ENCODE results near the gene C2CD4D. TPM values are rescaled to one million over a fixed set of nuclear protein-coding genes. Genes with fewer than 3 reads are reported as not detected.

Gene C2CD4D
- total RNA-seq, 1 donor from 2014 or later: not detected

GRCh38 chr1:151790940-151791651 is 48.5 kb downstream of the C2CD4D start:
- POLR2A ChIA-PET: interaction anchor here (0.6 to 2.4 kb wide), 6 partner anchors 28 to 851 kb away, joined by 3 to 33 read pairs (median 4); partner anchors contain the start of genes MRPL9, PSMD4 and SNX27
- peak overlapping the region; percentile 91 for H3K27ac Mint-ChIP-seq
- DNase-seq (no peak), ATAC-seq (ENCODE audit: low read depth) (no peak)
- intact Hi-C loops (cut with micrococcal nuclease): loop anchor here (1.0 to 5.0 kb wide), 6 partner anchors 28 to 464 kb away; partner anchors contain the start of genes C2CD4D, MRPL9, PI4KB and POGZ
- H3K9me3 Mint-ChIP-seq: no peaks in the 10 kb centered on the region
- no peak for TF ChIP-seq CTCF (IDR thresholded peaks at IDR 0.05)
- H3K36me3 Mint-ChIP-seq (ENCODE audit: low read depth): peaks cover 9% of the 10 kb centered on the region
- H3K4me3 Mint-ChIP-seq: peak overlapping the region; percentile 99
- H3K4me1 Mint-ChIP-seq: peaks cover 21% of the 10 kb centered on the region
- CTCF ChIA-PET: no interaction called here
- H3K27me3 Mint-ChIP-seq: peaks cover 3% of the 10 kb centered on the region

- Mint-ChIP-seq H3K4me1 (peaks cover 21% of the 10 kb centered on the region), H3K27ac (peak within 1 kb of the TSS; percentile 91), H3K27me3 (peaks cover 3% of the 10 kb centered on the region), H3K4me3 (peak within 1 kb of the TSS; percentile 99), H3K36me3 (ENCODE audit: low read depth) (peaks cover 9% of the 10 kb centered on the region), H3K9me3 (no peaks in the 10 kb centered on the region)
- intact Hi-C loops (cut with micrococcal nuclease): loop anchor here (1.0 to 5.0 kb wide), 6 partner anchors 27 to 463 kb away; partner anchors contain the start of genes C2CD4D, MRPL9, PI4KB and POGZ
- ChIA-PET CTCF (interaction anchor here (1.0 to 1.5 kb wide), 2 partner anchors 13 to 196 kb away, joined by 3 read pairs; no protein-coding TSS in a partner anchor), POLR2A (interaction anchor here (0.6 to 2.4 kb wide), 6 partner anchors 9 to 850 kb away, joined by 3 to 33 read pairs (median 4); partner anchors contain the start of genes MRPL9, PSMD4 and SNX27)
- ATAC-seq (ENCODE audit: low read depth) (peak; percentile 93), DNase-seq (peak; percentile 91)
- TF ChIP-seq CTCF (IDR thresholded peaks at IDR 0.05): no peak
These were observed 49.3 kb downstream of the C2CD4D start, which contains the start of gene TDRKH for GRCh38 chr1:151790071-151790939. TDRKH (minus strand) TSS chr1:151790500; CDS start chr1:151783022, 7,478 bp downstream.

Other genes starting within 250 kb of the C2CD4D start
- gene SNX27, start 227.8 kb downstream of the C2CD4D start, total RNA-seq: 22.2 and 27.6 TPM in 2 replicates
- gene CELF3, start 123.0 kb downstream of the C2CD4D start, total RNA-seq: not detected in 2 replicates
- gene RIIAD1, start 118.3 kb downstream of the C2CD4D start, total RNA-seq: not detected in 2 replicates
- gene MRPL9, start 76.3 kb downstream of the C2CD4D start, total RNA-seq: 96.2 and 105 TPM in 2 replicates
- 15.1 and 15.6 TPM in 2 replicates for gene TDRKH, start 49.3 kb downstream of the C2CD4D start, total RNA-seq
- not detected in 2 replicates for gene LINGO4, start 34.4 kb downstream of the C2CD4D start, total RNA-seq
- gene RORC, start 8.0 kb downstream of the C2CD4D start, total RNA-seq: 0.09 TPM in 1 of 2 replicates, not detected in the other
- not detected in 2 replicates for gene THEM5, start 13.9 kb upstream of the C2CD4D start, total RNA-seq
- 20.4 and 22.8 TPM in 2 replicates for gene THEM4, start 69.7 kb upstream of the C2CD4D start, total RNA-seq
- gene S100A10, start 154.0 kb upstream of the C2CD4D start, total RNA-seq: 62.7 and 63.6 TPM in 2 replicates
- gene S100A11, start 197.2 kb upstream of the C2CD4D start, total RNA-seq: 65.6 and 71.2 TPM in 2 replicates
- gene TCHHL1, start 249.2 kb upstream of the C2CD4D start, total RNA-seq: not detected in 2 replicates